ENCODE results near the gene FSCN2.

Gene FSCN2

GRCh38 chr17:81536299-81537290, 8.4 kb downstream of the FSCN2 start:
- peaks cover 8% of the 10 kb centered on the region for H3K4me1 ChIP-seq (ENCODE audit: control insufficient read depth, insufficient read depth, low read length)
- H3K36me3 ChIP-seq (ENCODE audit: control insufficient read depth, insufficient read depth, low read length) = peaks cover 4% of the 10 kb centered on the region
- no peak overlapping the region for H3K4me3 ChIP-seq (ENCODE audit: insufficient read depth, low read depth, low read length)
- no peaks in the 10 kb centered on the region for H3K9me3 ChIP-seq (ENCODE audit: control insufficient read depth, low read length)
- WGBS, 2 experiments = 42 to 46% methylated on average over 89 of the region's 89 CpGs
- H3K27ac ChIP-seq (ENCODE audit: insufficient read depth, low read depth, low read length, poor library complexity, severe bottlenecking) = no peak overlapping the region
- peaks cover 27% of the 10 kb centered on the region for H3K27me3 ChIP-seq (ENCODE audit: control insufficient read depth, insufficient read depth, low read length, poor library complexity, severe bottlenecking)

- no peaks in the 10 kb centered on the region for H3K9me3 ChIP-seq (ENCODE audit: control insufficient read depth, low read length)
- H3K4me3 ChIP-seq (ENCODE audit: insufficient read depth, low read depth, low read length) = no peak overlapping the region
- 19 to 27% methylated on average over 17 of the region's 17 CpGs for WGBS, 2 experiments
- peaks cover 8% of the 10 kb centered on the region for H3K4me1 ChIP-seq (ENCODE audit: control insufficient read depth, insufficient read depth, low read length)
- peaks cover 4% of the 10 kb centered on the region for H3K36me3 ChIP-seq (ENCODE audit: control insufficient read depth, insufficient read depth, low read length)
- peaks cover 27% of the 10 kb centered on the region for H3K27me3 ChIP-seq (ENCODE audit: control insufficient read depth, insufficient read depth, low read length, poor library complexity, severe bottlenecking)
- H3K27ac ChIP-seq (ENCODE audit: insufficient read depth, low read depth, low read length, poor library complexity, severe bottlenecking) = no peak overlapping the region
Measured at GRCh38 chr17:81537343-81537855, 9.2 kb downstream of the FSCN2 start.

- 79 to 82% methylated on average over 26 of the region's 26 CpGs for WGBS, 2 experiments
Measured at GRCh38 chr17:81537856-81538555, 9.8 kb downstream of the FSCN2 start.

GRCh38 chr17:81538651-81539570, 10.7 kb downstream of the FSCN2 start:
- Histone ChIP-seq H3K36me3 (ENCODE audit: control insufficient read depth, insufficient read depth, low read length) (peaks cover 4% of the 10 kb centered on the region), H3K9me3 (ENCODE audit: control insufficient read depth, low read length) (no peaks in the 10 kb centered on the region), H3K27me3 (ENCODE audit: control insufficient read depth, insufficient read depth, low read length, poor library complexity, severe bottlenecking) (peaks cover 23% of the 10 kb centered on the region), H3K4me3 (ENCODE audit: insufficient read depth, low read depth, low read length) (no peak overlapping the region), H3K27ac (ENCODE audit: insufficient read depth, low read depth, low read length, poor library complexity, severe bottlenecking) (no peak overlapping the region), H3K4me1 (ENCODE audit: control insufficient read depth, insufficient read depth, low read length) (peaks cover 8% of the 10 kb centered on the region)
- 92 to 93% methylated on average over 26 of the region's 26 CpGs for whole genome bisulfite sequencing, 2 experiments

More at GRCh38 chr17:81537856-81538555, 9.8 kb downstream of the FSCN2 start:
- Histone ChIP-seq H3K4me3 (ENCODE audit: insufficient read depth, low read depth, low read length) (no peak overlapping the region), H3K36me3 (ENCODE audit: control insufficient read depth, insufficient read depth, low read length) (peaks cover 4% of the 10 kb centered on the region), H3K4me1 (ENCODE audit: control insufficient read depth, insufficient read depth, low read length) (peaks cover 8% of the 10 kb centered on the region), H3K27ac (ENCODE audit: insufficient read depth, low read depth, low read length, poor library complexity, severe bottlenecking) (no peak overlapping the region), H3K9me3 (ENCODE audit: control insufficient read depth, low read length) (no peaks in the 10 kb centered on the region), H3K27me3 (ENCODE audit: control insufficient read depth, insufficient read depth, low read length, poor library complexity, severe bottlenecking) (peaks cover 23% of the 10 kb centered on the region)

- Histone ChIP-seq H3K27me3 (ENCODE audit: control insufficient read depth, insufficient read depth, low read length, poor library complexity, severe bottlenecking) (peaks cover 23% of the 10 kb centered on the region), H3K4me1 (ENCODE audit: control insufficient read depth, insufficient read depth, low read length) (peaks cover 8% of the 10 kb centered on the region), H3K4me3 (ENCODE audit: insufficient read depth, low read depth, low read length) (no peak overlapping the region), H3K36me3 (ENCODE audit: control insufficient read depth, insufficient read depth, low read length) (peaks cover 4% of the 10 kb centered on the region), H3K27ac (ENCODE audit: insufficient read depth, low read depth, low read length, poor library complexity, severe bottlenecking) (no peak overlapping the region), H3K9me3 (ENCODE audit: control insufficient read depth, low read length) (no peaks in the 10 kb centered on the region)
- 91 to 92% methylated on average over 10 of the region's 10 CpGs for WGBS, 2 experiments
Measured at GRCh38 chr17:81539571-81539900, 11.4 kb downstream of the FSCN2 start.

- H3K4me3 ChIP-seq (ENCODE audit: insufficient read depth, low read depth, low read length) = no peak overlapping the region
- H3K4me1 ChIP-seq (ENCODE audit: control insufficient read depth, insufficient read depth, low read length) = peaks cover 8% of the 10 kb centered on the region
- WGBS, 2 experiments = 95 to 96% methylated on average over 28 of the region's 28 CpGs
- peaks cover 4% of the 10 kb centered on the region for H3K36me3 ChIP-seq (ENCODE audit: control insufficient read depth, insufficient read depth, low read length)
- H3K27me3 ChIP-seq (ENCODE audit: control insufficient read depth, insufficient read depth, low read length, poor library complexity, severe bottlenecking) = peaks cover 23% of the 10 kb centered on the region
- H3K9me3 ChIP-seq (ENCODE audit: control insufficient read depth, low read length) = no peaks in the 10 kb centered on the region
- no peak overlapping the region for H3K27ac ChIP-seq (ENCODE audit: insufficient read depth, low read depth, low read length, poor library complexity, severe bottlenecking)
Measured at GRCh38 chr17:81539961-81540675, 11.9 kb downstream of the FSCN2 start.

- Histone ChIP-seq H3K27ac (ENCODE audit: insufficient read depth, low read depth, low read length, poor library complexity, severe bottlenecking) (no peak overlapping the region), H3K27me3 (ENCODE audit: control insufficient read depth, insufficient read depth, low read length, poor library complexity, severe bottlenecking) (peaks cover 19% of the 10 kb centered on the region), H3K4me1 (ENCODE audit: control insufficient read depth, insufficient read depth, low read length) (peaks cover 8% of the 10 kb centered on the region), H3K4me3 (ENCODE audit: insufficient read depth, low read depth, low read length) (no peak overlapping the region), H3K36me3 (ENCODE audit: control insufficient read depth, insufficient read depth, low read length) (peaks cover 4% of the 10 kb centered on the region), H3K9me3 (ENCODE audit: control insufficient read depth, low read length) (no peaks in the 10 kb centered on the region)
- WGBS, 2 experiments = 94 to 98% methylated on average over 14 of the region's 14 CpGs
Measured at GRCh38 chr17:81540676-81541027, 12.5 kb downstream of the FSCN2 start.

- peaks cover 8% of the 10 kb centered on the region for H3K4me1 ChIP-seq (ENCODE audit: control insufficient read depth, insufficient read depth, low read length)
- peaks cover 14% of the 10 kb centered on the region for H3K27me3 ChIP-seq (ENCODE audit: control insufficient read depth, insufficient read depth, low read length, poor library complexity, severe bottlenecking)
- no peak overlapping the region for H3K27ac ChIP-seq (ENCODE audit: insufficient read depth, low read depth, low read length, poor library complexity, severe bottlenecking)
- peaks cover 9% of the 10 kb centered on the region for H3K36me3 ChIP-seq (ENCODE audit: control insufficient read depth, insufficient read depth, low read length)
- 95 to 97% methylated on average over 16 of the region's 17 CpGs for WGBS, 2 experiments
- no peak overlapping the region for H3K4me3 ChIP-seq (ENCODE audit: insufficient read depth, low read depth, low read length)
- H3K9me3 ChIP-seq (ENCODE audit: control insufficient read depth, low read length) = no peaks in the 10 kb centered on the region
Measured at GRCh38 chr17:81541123-81541522, 12.9 kb downstream of the FSCN2 start.
